ENCODE data around the gene MOB3B. TPM values are rescaled to one million over a fixed set of nuclear protein-coding genes. Genes with fewer than 3 reads are reported as not detected.

MOB3B gene
- total and polyA plus RNA-seq, 2 donors (not counting 1 experiment from before 2014, with no cell fraction given), result under 0.01 to 0.15 TPM

GRCh38 chr9:27385606-27386322 is 143.8 kb downstream of the MOB3B start:
- H3K27me3 ChIP-seq (ENCODE audit: control insufficient read depth, insufficient read depth, low read length), result no peaks in the 10 kb centered on the region
- no peak overlapping the region for H3K9ac ChIP-seq (ENCODE audit: insufficient read depth, low read length)
- TF ChIP-seq CTCF (conservative IDR thresholded peaks at IDR 0.05 in 1 of 2, IDR thresholded peaks at IDR 0.05 in 1 of 2; ENCODE audit: low read depth in 1 of 2, low read length in 2 of 2), result no peak
- no peak for TF ChIP-seq EZH2 (IDR thresholded peaks at IDR 0.05; ENCODE audit: low read length, missing control alignments)

GRCh38 chr9:27384262-27385014 is 145.2 kb downstream of the MOB3B start:
- Histone ChIP-seq H3K9ac (ENCODE audit: insufficient read depth, low read length) (no peak overlapping the region), H3K36me3 (ENCODE audit: control insufficient read depth, insufficient read depth, low read length) (no peaks in the 10 kb centered on the region), H3K9me3 (ENCODE audit: control insufficient read depth, insufficient read depth, low read depth, low read length) (no peaks in the 10 kb centered on the region), H3K79me2 (ENCODE audit: control insufficient read depth, insufficient read depth, low read length) (no peaks in the 10 kb centered on the region), H3K4me1 (ENCODE audit: control insufficient read depth, extremely low read depth, insufficient read depth, low read length) (no peaks in the 10 kb centered on the region), H2AFZ (ENCODE audit: low read length) (no peak overlapping the region), H3K4me2 (ENCODE audit: extremely low read depth, insufficient read depth, low read length) (no peak overlapping the region), H3K27me3 (ENCODE audit: control insufficient read depth, insufficient read depth, low read length) (no peaks in the 10 kb centered on the region), H4K20me1 (ENCODE audit: control insufficient read depth, extremely low read depth, insufficient read depth, low read length) (no peaks in the 10 kb centered on the region), H3K4me3 (replicated peaks in 1 of 4; ENCODE audit: control extremely low read depth in 1 of 4, insufficient read depth in 1 of 4, low read depth in 3 of 4, low read length in 4 of 4) (no peak overlapping the region), H3K27ac (ENCODE audit: insufficient read depth, low read length) (no peak overlapping the region)
- TF ChIP-seq EZH2 (IDR thresholded peaks at IDR 0.05; ENCODE audit: low read length, missing control alignments) (no peak), CTCF (conservative IDR thresholded peaks at IDR 0.05 in 1 of 2, IDR thresholded peaks at IDR 0.05 in 1 of 2; ENCODE audit: low read depth in 1 of 2, low read length in 2 of 2) (no peak)
- DNase-seq (ENCODE audit: low read depth in 2 of 2), result no peak

More at GRCh38 chr9:27385606-27386322, 143.8 kb downstream of the MOB3B start:
- H2AFZ ChIP-seq (ENCODE audit: low read length), result no peak overlapping the region
- H4K20me1 ChIP-seq (ENCODE audit: control insufficient read depth, extremely low read depth, insufficient read depth, low read length), result no peaks in the 10 kb centered on the region
- H3K79me2 ChIP-seq (ENCODE audit: control insufficient read depth, insufficient read depth, low read length), result no peaks in the 10 kb centered on the region
- no peak overlapping the region for H3K4me2 ChIP-seq (ENCODE audit: extremely low read depth, insufficient read depth, low read length)
- no peak overlapping the region for H3K4me3 ChIP-seq (replicated peaks in 1 of 4; ENCODE audit: control extremely low read depth in 1 of 4, insufficient read depth in 1 of 4, low read depth in 3 of 4, low read length in 4 of 4)
- no peak for DNase-seq (ENCODE audit: low read depth in 2 of 2)
- no peak overlapping the region for H3K27ac ChIP-seq (ENCODE audit: insufficient read depth, low read length)
- H3K4me1 ChIP-seq (ENCODE audit: control insufficient read depth, extremely low read depth, insufficient read depth, low read length), result no peaks in the 10 kb centered on the region
- H3K36me3 ChIP-seq (ENCODE audit: control insufficient read depth, insufficient read depth, low read length), result no peaks in the 10 kb centered on the region
- no peaks in the 10 kb centered on the region for H3K9me3 ChIP-seq (ENCODE audit: control insufficient read depth, insufficient read depth, low read depth, low read length)

GRCh38 chr9:27383524-27383923 is 146.1 kb downstream of the MOB3B start:
- Histone ChIP-seq H3K36me3 (ENCODE audit: control insufficient read depth, insufficient read depth, low read length) (no peaks in the 10 kb centered on the region), H3K79me2 (ENCODE audit: control insufficient read depth, insufficient read depth, low read length) (no peaks in the 10 kb centered on the region), H2AFZ (ENCODE audit: low read length) (no peak overlapping the region), H3K9ac (ENCODE audit: insufficient read depth, low read length) (no peak overlapping the region), H3K4me3 (replicated peaks in 1 of 4; ENCODE audit: control extremely low read depth in 1 of 4, insufficient read depth in 1 of 4, low read depth in 3 of 4, low read length in 4 of 4) (no peak overlapping the region), H3K4me2 (ENCODE audit: extremely low read depth, insufficient read depth, low read length) (no peak overlapping the region), H4K20me1 (ENCODE audit: control insufficient read depth, extremely low read depth, insufficient read depth, low read length) (no peaks in the 10 kb centered on the region), H3K27ac (ENCODE audit: insufficient read depth, low read length) (no peak overlapping the region), H3K27me3 (ENCODE audit: control insufficient read depth, insufficient read depth, low read length) (no peaks in the 10 kb centered on the region), H3K9me3 (ENCODE audit: control insufficient read depth, insufficient read depth, low read depth, low read length) (no peaks in the 10 kb centered on the region), H3K4me1 (ENCODE audit: control insufficient read depth, extremely low read depth, insufficient read depth, low read length) (no peaks in the 10 kb centered on the region)
- DNase-seq (ENCODE audit: low read depth in 2 of 2), result no peak
- no peak for TF ChIP-seq EZH2 (IDR thresholded peaks at IDR 0.05; ENCODE audit: low read length, missing control alignments)
- TF ChIP-seq CTCF (conservative IDR thresholded peaks at IDR 0.05 in 1 of 2, IDR thresholded peaks at IDR 0.05 in 1 of 2; ENCODE audit: low read depth in 1 of 2, low read length in 2 of 2), result no peak
